ENCODE results near the gene ERC2.

ERC2 gene

GRCh38 chr3:56314842-56315241, 153.4 kb downstream of the ERC2 start:
- no peaks in the 10 kb centered on the region for H3K9me2 ChIP-seq (replicated peaks; ENCODE audit: low read depth, low read length)

DNA sequence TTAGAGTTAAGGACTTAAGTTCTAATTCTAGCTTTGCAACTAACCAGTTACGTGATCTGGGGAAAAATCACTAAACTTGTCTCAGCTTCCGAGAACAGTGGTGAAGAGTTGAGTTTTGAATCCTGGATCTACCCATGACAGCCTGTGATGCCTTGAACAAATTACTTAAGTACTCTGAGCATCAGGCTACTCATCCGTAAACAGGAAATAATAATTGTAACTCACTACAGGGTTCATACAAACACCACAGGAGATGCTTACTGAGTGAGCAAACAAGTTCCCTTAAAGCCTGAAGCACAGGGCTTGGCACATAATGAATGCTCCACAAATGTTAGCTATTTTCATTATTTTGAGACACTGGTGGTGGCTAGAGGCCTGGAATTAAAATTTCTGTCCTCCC, 158.8 kb downstream of the ERC2 start:
- Histone ChIP-seq H3K79me2 (ENCODE audit: insufficient read depth, low read length) (no peaks in the 10 kb centered on the region), H3K9me2 (replicated peaks; ENCODE audit: low read depth, low read length) (no peaks in the 10 kb centered on the region), H3K9ac (ENCODE audit: low read depth, low read length, poor library complexity, severe bottlenecking) (no peak overlapping the region), H3F3A (ENCODE audit: low read depth) (no peaks in the 10 kb centered on the region), H2AFZ (ENCODE audit: low read length) (no peak overlapping the region), H3K9me3 (ENCODE audit: insufficient read depth, low read depth, low read length) (no peaks in the 10 kb centered on the region), H3K4me3 (ENCODE audit: low read length, poor library complexity, severe bottlenecking) (no peak overlapping the region), H3K4me1 (ENCODE audit: insufficient read depth, low read length, poor library complexity, severe bottlenecking) (no peaks in the 10 kb centered on the region), H3K27me3 (ENCODE audit: insufficient read depth, low read length, poor library complexity, severe bottlenecking) (no peaks in the 10 kb centered on the region), H4K20me1 (ENCODE audit: insufficient read depth, low read length, poor library complexity, severe bottlenecking) (no peaks in the 10 kb centered on the region), H3K36me3 (ENCODE audit: insufficient read depth, low read length) (no peaks in the 10 kb centered on the region), H3K4me2 (ENCODE audit: low read depth, low read length, poor library complexity, severe bottlenecking) (no peak overlapping the region)
- no peak for TF ChIP-seq EZH2phosphoT487 (IDR thresholded peaks at IDR 0.05; ENCODE audit: borderline replicate concordance)
- TF ChIP-seq CTCF (conservative IDR thresholded peaks at IDR 0.05; ENCODE audit: low read length) = no peak

More at GRCh38 chr3:56314842-56315241, 153.4 kb downstream of the ERC2 start:
- Histone ChIP-seq H3K4me1 (ENCODE audit: insufficient read depth, low read length, poor library complexity, severe bottlenecking) (no peaks in the 10 kb centered on the region), H3K9me3 (ENCODE audit: insufficient read depth, low read depth, low read length) (no peaks in the 10 kb centered on the region), H3K4me3 (ENCODE audit: low read length, poor library complexity, severe bottlenecking) (no peak overlapping the region), H2AFZ (ENCODE audit: low read length) (no peak overlapping the region), H3K4me2 (ENCODE audit: low read depth, low read length, poor library complexity, severe bottlenecking) (no peak overlapping the region), H3K9ac (ENCODE audit: low read depth, low read length, poor library complexity, severe bottlenecking) (no peak overlapping the region), H4K20me1 (ENCODE audit: insufficient read depth, low read length, poor library complexity, severe bottlenecking) (no peaks in the 10 kb centered on the region), H3F3A (ENCODE audit: low read depth) (no peaks in the 10 kb centered on the region), H3K27me3 (ENCODE audit: insufficient read depth, low read length, poor library complexity, severe bottlenecking) (no peaks in the 10 kb centered on the region), H3K79me2 (ENCODE audit: insufficient read depth, low read length) (no peaks in the 10 kb centered on the region), H3K36me3 (ENCODE audit: insufficient read depth, low read length) (no peaks in the 10 kb centered on the region)
- no peak for TF ChIP-seq EZH2phosphoT487 (IDR thresholded peaks at IDR 0.05; ENCODE audit: borderline replicate concordance)

GRCh38 chr3:56308471-56308870, 159.8 kb downstream of the ERC2 start:
- Histone ChIP-seq H4K20me1 (ENCODE audit: insufficient read depth, low read length, poor library complexity, severe bottlenecking) (no peaks in the 10 kb centered on the region), H3K9me3 (ENCODE audit: insufficient read depth, low read depth, low read length) (no peaks in the 10 kb centered on the region), H3K79me2 (ENCODE audit: insufficient read depth, low read length) (no peaks in the 10 kb centered on the region), H3K9ac (ENCODE audit: low read depth, low read length, poor library complexity, severe bottlenecking) (no peak overlapping the region), H3K27me3 (ENCODE audit: insufficient read depth, low read length, poor library complexity, severe bottlenecking) (no peaks in the 10 kb centered on the region), H3K9me2 (replicated peaks; ENCODE audit: low read depth, low read length) (no peaks in the 10 kb centered on the region), H3K4me2 (ENCODE audit: low read depth, low read length, poor library complexity, severe bottlenecking) (no peak overlapping the region), H3K4me3 (ENCODE audit: low read length, poor library complexity, severe bottlenecking) (no peak overlapping the region), H3K4me1 (ENCODE audit: insufficient read depth, low read length, poor library complexity, severe bottlenecking) (no peaks in the 10 kb centered on the region), H2AFZ (ENCODE audit: low read length) (no peak overlapping the region), H3K36me3 (ENCODE audit: insufficient read depth, low read length) (no peaks in the 10 kb centered on the region), H3F3A (ENCODE audit: low read depth) (no peaks in the 10 kb centered on the region)
- TF ChIP-seq CTCF (conservative IDR thresholded peaks at IDR 0.05; ENCODE audit: low read length) (no peak), EZH2phosphoT487 (IDR thresholded peaks at IDR 0.05; ENCODE audit: borderline replicate concordance) (no peak)

- H3K27me3 ChIP-seq (ENCODE audit: insufficient read depth, low read length, poor library complexity, severe bottlenecking) = no peaks in the 10 kb centered on the region
- H3K79me2 ChIP-seq (ENCODE audit: insufficient read depth, low read length) = no peaks in the 10 kb centered on the region
- no peak overlapping the region for H2AFZ ChIP-seq (ENCODE audit: low read length)
- no peaks in the 10 kb centered on the region for H3K4me1 ChIP-seq (ENCODE audit: insufficient read depth, low read length, poor library complexity, severe bottlenecking)
- H3K4me3 ChIP-seq (ENCODE audit: low read length, poor library complexity, severe bottlenecking) = no peak overlapping the region
- no peaks in the 10 kb centered on the region for H3K9me2 ChIP-seq (replicated peaks; ENCODE audit: low read depth, low read length)
- no peak overlapping the region for H3K4me2 ChIP-seq (ENCODE audit: low read depth, low read length, poor library complexity, severe bottlenecking)
- no peaks in the 10 kb centered on the region for H4K20me1 ChIP-seq (ENCODE audit: insufficient read depth, low read length, poor library complexity, severe bottlenecking)
- TF ChIP-seq EZH2phosphoT487 (IDR thresholded peaks at IDR 0.05; ENCODE audit: borderline replicate concordance) = no peak
- no peak for TF ChIP-seq CTCF (conservative IDR thresholded peaks at IDR 0.05; ENCODE audit: low read length)
- H3K9ac ChIP-seq (ENCODE audit: low read depth, low read length, poor library complexity, severe bottlenecking) = no peak overlapping the region
- no peaks in the 10 kb centered on the region for H3K9me3 ChIP-seq (ENCODE audit: insufficient read depth, low read depth, low read length)
- no peaks in the 10 kb centered on the region for H3F3A ChIP-seq (ENCODE audit: low read depth)
- H3K36me3 ChIP-seq (ENCODE audit: insufficient read depth, low read length) = no peaks in the 10 kb centered on the region
Measured at GRCh38 chr3:56304069-56304468, 164.2 kb downstream of the ERC2 start.
